ENCODE data around the gene ESRRG.

Gene ESRRG

DNA sequence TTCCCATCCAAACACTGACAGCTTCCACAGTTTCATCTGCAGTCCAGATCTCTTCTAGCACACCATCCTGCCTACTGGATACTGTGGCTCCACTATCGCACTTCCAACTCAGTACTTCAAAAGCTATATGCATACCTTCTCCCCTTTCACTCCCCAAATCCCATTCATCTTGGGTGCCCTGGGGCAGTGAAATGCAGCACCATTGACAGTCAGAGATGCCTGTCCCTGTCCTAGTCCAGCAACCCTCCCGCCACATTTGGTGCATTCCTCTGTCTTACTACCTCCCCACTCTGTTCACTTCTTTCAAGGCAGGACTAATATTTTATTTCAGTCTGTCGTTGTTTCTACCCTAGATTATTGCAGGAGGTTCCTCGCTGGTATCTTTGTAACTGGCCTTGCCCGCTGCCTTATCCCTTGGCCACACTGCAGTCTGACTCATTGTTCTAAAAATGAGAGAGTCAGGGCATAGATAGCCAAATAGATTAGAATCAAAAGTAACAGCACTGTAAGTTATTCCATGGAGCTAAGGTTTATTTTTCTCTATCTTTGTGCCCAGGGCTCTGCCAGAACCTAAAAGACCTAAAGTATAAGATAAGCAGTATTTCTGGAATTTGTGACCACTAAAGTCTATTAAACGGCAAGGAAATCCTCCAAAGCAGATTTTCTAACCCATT lies 96.7 kb downstream of the ESRRG start:
- no peak for DNase-seq

DNA sequence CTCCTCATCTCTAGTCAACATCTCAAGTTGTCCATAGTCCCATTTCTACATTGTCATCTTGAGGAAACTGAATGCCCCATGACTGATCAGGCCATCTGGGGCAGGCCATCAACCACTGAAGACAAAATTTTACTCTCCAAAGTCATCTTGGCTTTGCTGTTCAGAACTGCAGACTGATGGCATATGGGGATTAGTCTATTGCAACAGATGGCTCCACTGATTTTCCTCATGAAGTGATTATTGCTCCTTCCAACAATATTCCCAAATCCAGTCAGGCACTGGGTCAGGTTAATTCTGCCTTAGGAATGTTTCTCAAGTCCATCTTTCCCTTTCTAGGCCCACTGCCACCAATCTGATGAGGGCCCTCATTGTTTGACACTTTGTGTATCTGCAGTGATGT lies 101.7 kb downstream of the ESRRG start:
- DNase-seq = no peak

DNA sequence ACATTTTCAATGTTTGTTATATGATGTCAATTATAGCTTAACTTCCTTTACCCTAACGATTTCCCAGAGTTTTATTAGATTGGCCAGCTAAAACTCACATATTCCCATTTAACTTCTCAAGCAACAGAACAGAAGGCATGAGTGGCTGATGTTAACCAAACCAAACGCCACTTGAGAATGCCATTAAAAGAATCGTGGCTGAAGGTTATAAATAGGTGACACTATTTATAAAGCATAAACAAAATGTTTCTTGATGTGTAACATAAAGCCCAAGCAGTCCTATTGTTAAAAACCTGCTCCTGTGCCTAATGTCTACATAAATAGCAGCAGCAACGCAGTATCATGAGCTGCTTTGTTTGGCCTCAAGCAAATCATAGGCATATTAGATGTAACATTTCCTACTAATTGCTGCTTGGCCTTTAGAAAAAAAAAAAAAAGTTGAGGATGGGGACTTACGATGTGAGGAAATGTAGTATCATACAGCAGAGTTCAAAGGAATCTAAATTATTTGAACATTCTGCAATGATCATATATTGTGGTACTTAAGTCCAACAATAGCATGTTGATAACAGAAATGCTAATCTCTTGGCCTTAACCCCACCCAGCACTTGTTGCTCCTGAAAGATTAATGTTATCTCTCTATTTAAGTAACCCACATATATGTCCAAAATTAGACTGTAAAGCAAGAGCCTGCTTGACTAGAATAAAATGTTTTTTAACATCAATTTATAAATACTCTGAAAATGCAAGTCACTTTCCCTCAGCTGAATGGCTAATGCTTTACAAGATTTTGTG lies 106.0 kb downstream of the ESRRG start:
- peak; percentile 24 for DNase-seq

DNA sequence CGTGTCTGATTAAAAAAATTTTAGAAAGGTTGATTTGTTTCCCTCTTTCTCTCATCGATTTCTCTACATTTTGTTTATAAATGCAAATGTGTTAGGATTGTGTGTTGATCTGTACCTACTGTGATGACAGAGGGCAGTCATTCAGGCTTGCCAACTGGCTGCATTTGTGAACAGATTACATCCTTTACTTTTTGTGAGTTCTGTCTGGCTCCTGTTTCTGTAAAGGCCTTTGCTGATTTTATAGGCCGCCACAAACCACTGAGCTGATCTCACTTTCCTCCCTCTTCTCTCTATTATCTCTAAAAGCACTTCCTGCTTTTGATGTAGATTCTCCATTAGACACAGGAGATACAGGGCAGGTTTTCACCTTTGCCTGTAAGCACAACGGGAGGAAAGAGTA lies 106.8 kb downstream of the ESRRG start:
- no peak for DNase-seq

DNA sequence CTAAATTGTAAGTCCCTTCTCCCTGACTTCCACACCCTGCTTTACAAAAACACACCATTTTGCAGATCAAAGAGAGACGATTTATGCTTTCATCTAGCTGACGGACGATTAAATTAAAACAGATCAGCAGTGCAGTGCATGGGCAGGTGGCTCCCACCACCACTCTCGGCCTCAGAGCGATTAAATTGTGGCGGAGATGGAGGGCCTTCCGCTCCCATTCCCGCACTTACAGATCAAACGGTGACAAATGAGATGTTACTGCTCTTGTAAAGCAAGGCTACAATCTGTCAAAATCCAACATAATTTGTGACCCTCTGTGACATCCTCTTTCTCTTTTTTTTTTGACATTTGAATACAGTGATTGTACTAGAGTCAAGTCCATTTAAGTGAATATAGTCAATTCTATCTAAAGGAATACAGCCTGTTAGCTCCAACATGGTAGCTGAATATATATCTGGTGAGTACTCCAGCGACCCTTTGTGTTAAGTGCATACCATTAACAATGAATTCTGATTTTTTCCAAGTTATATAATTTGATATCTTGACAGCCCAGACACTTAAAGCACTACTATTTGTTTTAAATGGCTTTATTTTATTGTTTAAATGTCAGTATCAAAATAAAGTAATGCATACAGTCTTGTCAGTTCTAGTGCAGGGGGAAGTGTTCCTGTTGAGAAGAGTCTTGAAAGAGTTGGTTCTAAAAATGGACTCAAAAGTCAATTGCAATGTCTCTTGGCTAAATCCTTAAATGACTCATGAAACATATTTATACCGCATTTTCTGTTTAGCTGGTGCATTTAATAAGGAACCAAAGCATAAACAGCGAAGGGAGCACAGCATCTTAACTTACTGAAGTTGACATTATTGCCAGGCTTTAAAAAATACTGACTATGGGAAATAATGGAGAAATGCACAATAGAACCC lies 109.0 kb downstream of the ESRRG start:
- DNase-seq = no peak

DNA sequence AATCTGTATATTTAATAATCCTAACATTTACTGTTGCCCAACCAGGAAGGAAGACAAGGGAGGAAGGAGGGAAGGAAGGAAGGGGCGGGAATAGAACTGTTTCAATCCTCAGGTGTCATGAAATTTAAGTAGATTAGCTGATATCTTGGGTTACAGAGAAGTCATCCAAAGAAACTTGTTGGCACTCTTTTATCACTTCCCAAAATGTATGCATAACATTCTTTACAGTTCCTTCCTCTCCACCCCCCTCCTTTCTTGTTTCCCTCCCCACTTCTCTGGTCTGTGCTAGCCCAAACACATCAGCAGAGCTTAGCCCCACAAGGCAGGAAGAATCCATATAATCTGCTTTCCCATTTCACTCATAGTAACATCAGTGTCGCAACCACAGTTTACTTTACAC lies 110.9 kb downstream of the ESRRG start:
- DNase-seq = no peak

DNA sequence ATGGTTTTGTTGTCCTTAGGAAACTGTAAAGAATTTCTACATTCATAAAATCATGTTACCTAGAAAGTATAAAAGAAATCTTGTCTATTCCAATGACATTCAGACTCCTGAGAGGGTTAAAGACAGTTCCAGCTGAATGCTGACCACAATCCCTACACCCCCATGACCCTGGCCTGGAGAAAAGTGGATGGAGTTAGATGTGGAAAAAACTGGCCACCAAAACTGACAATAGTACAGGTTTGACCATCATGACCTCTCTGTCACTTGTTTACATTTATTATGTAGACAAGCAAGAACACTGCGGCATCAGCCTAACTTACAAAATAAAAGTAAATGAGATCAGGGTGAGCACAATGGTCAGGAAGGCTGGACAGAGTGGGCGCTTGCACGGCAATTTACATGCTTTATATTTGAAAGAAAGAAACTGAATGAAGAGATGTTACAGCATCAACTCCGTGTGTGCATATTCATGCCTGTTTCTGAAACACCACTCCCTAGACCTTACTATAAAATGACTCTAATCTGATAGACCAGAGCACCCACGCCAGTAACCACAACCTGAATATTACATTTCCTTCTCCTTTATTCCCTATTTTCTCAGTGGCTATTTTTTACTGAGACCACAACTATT lies 116.0 kb downstream of the ESRRG start:
- no peak for DNase-seq

DNA sequence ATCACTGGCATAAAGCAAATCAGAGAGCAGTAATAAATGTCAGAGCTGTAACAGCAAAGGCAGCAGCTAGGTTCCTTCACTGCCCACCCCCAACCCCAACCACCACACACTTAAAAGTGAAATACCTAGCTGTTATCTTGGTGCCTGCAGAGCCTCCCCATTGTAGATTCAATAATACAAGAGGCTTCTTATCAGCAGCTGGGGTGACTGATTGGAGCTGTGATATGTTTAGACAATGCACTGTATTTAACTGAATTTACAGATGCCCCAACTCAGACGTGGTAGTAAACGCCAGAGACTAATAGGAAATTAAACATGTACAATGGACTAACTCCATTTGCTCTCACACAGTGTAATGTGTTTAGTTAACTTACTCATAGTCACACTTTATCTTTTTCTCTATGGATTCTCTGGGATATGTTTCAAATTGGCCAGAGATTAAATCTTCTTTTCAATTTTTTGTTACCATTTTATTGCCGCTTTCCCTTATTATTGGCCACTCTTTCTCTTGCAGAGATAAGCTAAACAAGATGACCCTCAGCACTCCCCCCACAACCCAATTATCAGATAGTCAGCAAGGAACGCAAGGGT lies 117.1 kb downstream of the ESRRG start:
- DNase-seq = peak; percentile 37

DNA sequence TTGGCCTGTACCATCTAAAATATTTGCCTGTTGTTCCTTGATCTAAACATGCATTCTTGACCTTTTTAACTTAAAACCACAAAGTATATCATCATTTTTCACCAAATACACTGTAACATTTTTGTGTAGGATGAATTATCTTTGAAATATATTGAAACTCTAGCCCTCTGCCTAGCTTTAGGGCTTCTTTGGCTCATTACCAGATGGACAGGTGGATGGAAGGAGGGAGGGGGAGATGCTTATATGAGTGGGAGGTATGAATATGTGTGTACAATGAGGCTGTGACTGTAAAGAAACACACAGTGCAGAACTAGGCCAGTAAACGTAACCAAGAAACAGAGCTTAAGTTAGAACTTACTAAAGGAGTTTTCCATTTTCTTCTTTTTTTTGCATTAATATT lies 118.5 kb downstream of the ESRRG start:
- DNase-seq = no peak

DNA sequence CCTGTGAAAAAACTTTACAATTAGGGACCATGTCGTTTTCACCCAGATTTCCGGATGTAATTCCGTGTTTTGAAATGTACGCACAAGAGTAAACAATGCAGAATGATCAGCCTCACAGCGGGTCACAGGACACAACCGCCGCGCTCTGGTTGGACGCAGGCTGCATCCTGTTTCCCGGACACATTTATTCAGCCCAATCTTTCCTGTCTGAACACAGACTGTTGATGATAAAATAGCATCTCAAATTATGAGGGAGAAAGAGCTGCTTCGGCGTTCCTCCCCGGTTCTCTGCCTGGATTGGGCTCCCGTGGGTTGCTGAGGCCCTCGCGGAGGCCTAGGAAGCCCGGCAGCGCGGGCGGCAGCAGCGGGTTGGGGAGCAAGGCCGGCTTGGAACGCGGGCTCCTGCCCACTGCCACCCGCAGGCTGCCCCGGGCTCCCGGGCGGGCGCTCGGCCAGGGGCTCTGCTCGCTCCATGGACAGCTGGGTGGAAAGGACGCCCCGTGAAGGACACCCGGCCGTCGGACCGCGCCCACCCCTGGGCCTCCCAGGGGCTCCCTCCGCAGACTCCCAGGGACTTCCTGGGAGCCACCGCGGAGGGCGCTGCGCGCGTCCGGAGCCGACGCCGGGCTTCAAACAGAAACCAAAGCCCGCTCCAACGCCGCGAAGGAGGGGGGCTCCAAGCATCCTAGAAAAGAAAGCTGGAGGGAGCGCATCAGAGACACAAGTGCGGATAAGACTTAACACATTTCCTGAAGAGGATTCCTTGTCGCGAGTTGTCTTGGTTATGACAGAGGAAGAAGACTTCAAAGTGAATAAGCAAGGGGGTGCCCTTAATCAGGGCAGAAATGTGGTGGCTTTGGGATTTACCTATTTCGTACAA lies 122.3 kb downstream of the ESRRG start:
- peak; percentile 64 for DNase-seq

DNA sequence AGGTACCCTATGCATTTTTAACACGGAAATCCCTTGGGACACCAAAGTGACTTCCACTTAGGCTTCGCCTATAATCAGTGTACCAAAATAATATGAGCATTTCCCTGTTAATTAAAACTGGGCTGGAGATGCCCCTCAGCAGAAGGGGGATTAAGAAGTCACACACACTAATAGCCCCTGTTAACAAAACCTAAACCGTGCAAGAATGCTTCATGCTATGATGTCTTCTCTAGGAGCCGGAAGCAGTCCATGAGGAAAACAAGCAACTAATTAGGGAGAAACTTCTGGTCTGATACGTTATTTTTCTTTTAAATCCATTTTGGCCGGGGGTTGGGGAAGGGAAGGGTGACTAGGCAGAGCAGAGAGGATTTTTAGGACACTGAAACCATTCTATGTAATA lies 123.4 kb downstream of the ESRRG start:
- DNase-seq = no peak

DNA sequence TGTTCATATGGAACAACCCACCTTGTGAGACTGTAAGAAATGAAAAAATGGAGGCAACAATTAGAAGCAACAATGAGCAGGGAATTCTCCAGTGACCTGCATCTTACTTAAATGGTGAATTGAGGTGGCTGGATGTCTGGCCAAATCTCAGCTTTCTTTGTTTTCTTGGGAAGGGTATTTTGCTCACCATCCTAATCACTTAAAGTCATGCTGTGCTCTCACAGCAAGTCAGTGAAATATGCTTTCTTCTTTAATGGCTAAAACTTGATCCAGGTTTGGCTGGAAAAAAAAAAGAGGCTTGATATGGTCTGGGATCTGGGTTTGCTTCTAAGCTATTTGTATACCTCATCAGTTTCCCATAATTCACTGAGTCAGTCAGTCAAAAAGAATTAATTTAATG lies 124.8 kb downstream of the ESRRG start:
- no peak for DNase-seq

DNA sequence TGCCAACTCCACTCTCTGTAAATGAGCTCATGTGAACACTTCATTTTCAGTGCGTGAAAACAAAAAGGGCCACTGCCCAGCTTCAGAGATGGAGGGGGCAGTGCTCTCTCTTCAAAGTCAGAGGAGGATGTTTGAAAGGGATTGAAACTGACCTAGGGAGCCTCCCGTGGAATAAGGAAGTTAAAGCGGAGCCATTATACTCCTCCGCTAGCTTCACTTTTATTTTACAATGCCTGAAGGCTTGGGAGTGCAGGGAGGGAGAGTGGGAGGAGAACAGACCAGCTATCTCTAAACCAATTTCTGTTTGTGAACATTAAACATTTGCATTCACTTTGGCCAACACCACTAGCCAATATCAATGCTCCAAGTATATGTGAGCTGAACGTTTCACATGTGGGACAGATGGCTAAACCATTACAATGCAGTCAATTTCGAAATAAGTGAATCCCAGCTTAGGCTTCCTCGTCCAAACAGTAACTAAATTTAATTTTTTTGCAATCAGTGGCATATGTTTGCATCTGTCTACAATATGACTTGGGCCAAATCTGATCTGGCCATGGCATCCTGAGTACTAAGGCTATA lies 126.9 kb downstream of the ESRRG start:
- DNase-seq = no peak

DNA sequence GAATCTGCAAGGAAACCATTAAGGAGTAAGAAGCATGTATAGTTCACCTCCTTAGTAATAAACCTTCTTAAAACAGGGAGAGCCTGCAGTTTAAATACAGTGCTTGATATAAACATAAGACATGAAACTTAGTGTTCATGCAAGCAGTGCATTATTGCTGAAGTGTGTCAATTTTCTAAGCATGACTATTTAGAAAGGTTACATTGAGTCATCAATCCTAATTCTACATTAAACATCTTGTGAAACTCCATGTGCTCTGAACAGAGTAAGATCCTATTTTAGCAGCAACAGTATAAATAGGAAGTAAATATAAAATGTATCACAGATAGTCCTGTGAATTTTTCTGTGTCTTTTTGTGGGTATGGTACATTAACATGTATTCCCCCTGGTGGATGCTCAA lies 135.5 kb downstream of the ESRRG start:
- no peak for DNase-seq

DNA sequence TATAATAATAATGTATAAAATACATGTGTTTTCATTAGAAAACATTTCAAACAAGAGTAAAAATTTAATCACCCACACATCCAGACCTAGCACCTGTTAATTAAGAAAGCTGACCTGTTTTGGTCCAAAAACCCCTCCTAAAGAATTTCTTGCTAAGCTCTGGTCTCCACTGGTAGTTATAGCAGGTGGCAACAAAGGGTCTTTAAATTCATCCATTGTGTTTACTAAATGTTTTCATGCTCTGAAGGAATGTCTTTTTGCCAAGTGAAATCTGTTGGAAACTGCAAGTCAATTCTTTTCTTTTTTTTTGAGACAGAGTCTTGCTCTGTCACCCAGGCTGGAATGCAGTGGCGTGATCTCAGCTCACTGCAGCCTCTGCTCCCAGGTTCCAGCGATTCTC lies 141.1 kb downstream of the ESRRG start:
- DNase-seq = no peak

DNA sequence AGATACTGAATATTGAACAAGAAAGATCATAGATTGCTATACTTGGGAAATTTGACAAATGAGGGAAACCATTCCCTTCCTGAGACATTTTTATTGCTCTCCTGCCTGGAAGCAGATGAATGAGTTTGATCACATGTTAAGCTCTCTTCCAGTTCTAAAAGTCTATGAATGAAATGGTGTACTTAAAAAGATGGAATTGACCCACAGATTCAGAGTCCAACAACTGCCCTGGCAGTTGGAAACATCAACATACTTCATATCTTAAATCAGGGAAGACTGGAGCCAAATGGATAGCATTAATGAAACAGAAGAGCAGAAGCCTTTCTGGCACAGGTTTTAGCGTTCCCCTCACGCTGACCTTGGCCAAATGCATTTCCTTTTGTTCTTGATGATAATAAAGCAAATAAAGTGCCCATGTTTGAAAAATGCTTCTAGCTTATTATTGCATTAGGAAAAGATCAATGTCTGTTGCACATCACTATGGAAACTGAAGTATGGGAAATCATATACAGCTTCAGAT lies 142.6 kb downstream of the ESRRG start:
- DNase-seq = no peak

DNA sequence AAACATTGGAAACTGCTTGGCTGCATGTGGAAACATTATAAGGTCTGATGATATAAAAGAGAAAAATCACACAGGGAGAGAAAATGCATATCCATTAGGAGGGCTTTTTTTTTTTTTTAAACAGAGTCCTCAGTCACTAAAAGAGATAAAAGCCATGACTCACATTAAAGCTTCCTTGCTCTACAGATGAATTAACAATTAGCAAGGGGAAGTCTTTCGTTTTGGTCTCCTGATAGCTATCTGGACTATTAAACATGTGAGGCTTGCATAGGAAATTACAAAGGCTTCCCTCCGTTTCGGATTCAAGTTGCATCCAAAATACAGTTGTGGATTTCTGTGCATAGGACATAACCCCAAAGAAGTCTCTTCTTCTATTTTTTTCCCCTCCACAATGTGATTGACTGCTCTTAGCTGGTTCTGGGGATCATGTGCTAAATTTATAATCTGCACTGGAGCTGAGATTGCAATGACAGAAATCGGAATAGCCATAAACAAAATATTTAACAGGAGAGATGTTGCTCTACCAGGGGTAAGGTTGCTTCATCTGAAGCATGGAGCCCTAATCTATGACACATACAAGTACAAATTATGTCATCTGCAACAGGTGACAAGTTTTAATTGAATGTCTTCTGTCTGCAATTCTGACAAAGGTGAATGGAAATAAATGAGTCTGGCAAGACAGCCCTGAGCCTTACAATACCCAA lies 146.8 kb downstream of the ESRRG start:
- peak; percentile 65 for DNase-seq

DNA sequence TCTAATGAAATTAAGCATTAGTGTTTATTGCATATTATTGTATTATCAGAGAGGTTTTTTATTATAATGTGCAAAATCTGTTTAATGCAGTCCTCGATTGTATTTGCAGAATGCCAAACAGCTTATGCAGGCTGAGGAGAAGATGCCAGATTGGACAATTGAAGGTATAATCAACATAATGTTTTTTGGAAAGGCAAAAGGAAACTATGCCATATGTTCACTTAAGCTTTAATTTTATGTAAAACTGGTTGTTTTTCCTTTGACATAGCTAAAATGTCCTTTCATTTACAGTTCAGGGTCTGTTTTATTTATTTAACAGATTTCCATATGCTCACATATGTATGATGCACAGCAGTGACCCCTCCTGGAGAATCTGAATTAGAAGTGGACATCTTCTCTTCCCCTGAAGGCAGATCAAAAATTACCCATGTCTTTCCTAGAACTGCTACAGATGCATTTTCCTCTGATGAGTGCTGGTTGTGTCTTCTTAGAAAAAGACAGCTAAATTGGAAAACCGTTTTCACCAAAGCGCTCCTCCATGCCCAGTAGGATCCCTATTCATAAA lies 156.5 kb downstream of the ESRRG start:
- no peak for DNase-seq

DNA sequence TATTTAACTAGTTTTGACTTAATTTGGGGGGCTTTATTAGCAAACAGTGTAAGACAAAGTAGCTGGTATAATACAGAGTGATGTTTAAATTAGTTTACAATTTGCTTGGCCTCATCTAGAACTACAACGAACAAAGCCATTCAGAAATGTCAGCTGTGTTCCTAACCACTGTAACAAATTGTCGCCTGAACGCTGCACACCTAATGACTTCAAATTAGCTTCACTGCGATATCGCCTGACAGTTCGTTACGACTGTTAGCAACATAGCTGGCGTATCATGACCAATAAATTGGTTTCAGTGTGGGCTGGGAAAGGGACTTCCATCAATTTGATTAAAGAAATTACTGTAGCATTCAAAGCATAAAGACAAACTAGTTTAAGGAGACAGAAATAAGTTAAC lies 160.1 kb downstream of the ESRRG start:
- peak; percentile 35 for DNase-seq

DNA sequence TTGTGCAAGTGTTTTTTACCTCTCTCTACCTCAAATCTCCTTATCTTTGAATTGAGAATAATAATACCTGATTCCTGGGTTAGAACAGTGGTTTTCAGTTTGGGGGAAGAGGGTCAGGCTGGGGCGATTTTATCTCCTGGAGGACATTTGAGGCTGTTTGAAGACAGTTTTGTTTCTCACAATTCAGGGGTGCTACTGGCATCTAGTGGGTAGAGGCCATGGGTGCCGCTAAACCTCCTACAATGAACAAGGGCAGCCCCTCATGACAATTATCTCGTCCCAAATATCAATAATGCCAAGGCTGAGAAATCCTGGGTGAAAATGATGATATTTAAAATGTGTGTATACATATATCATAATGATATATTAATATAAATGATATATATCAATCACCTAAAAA lies 160.8 kb downstream of the ESRRG start:
- no peak for DNase-seq

Data from NCI-H1436 treated with DMSO at 0.1 percent for 48 hours (cell line).